ENCODE measurements around the gene CPLX4. TPM values are rescaled to one million over a fixed set of nuclear protein-coding genes. Genes with fewer than 3 reads are reported as not detected.

CPLX4 gene
- polyA plus RNA-seq, 1 donor (not counting 4 experiments of a cell fraction or from before 2014, with no cell fraction given), result not detected

DNA sequence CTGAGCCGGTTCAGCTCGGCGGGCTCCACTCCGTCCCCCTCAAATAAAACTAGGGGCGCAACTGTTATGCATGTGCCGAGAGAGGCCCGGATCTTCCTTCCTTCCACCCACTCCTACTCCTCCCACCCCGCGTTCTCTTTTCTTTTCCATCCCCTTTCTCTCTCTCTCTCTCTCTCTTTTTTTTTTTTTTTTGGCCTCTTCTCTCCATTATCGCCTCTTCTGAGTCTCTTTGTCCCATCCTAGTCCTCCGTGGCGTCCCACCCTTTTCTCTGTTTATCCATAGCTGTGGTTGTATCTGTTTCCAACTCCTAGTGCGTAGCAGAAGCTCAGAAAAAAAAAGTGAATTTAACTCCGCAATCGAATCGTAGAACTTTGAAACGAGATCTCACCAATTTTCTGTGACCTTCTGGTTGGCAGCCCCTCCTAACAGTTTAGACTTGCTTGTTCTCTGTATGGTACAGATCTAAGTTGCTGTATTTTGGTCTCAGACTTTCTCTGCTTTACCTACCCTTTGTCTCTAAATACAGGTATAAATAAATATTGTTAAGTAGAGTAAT lies 48.8 kb downstream of the CPLX4 start:
- DNase-seq (ENCODE audit: low read depth, low spot score) (no peak), FAIRE-seq (no peak)
- H2AFZ ChIP-seq (ENCODE audit: control insufficient read depth, low read length), result no peak overlapping the region
- no peaks in the 10 kb centered on the region for H3K79me2 ChIP-seq (ENCODE audit: control insufficient read depth, insufficient read depth, low read length)
- peaks cover 2% of the 10 kb centered on the region for H3K9me1 ChIP-seq (ENCODE audit: control insufficient read depth, extremely low read depth, insufficient read depth, low read length)
- H3K4me3 ChIP-seq (ENCODE audit: control insufficient read depth in 2 of 3, extremely low read depth in 1 of 3, insufficient read depth in 2 of 3, low read depth in 1 of 3, low read length in 3 of 3), result no peak overlapping the region
- H3K4me2 ChIP-seq (ENCODE audit: control insufficient read depth, extremely low read depth, insufficient read depth, low read depth, low read length), result peak overlapping the region; percentile 30
- dilution Hi-C loops (cut with MboI; ENCODE audit: extremely low pct_ligation_motif_present, low sequenced_read_pairs), result no loop called here
- TF ChIP-seq EZH2 (IDR thresholded peaks at IDR 0.05; ENCODE audit: low read length), result peak; percentile 86
- TF ChIP-seq, protein P1, sequence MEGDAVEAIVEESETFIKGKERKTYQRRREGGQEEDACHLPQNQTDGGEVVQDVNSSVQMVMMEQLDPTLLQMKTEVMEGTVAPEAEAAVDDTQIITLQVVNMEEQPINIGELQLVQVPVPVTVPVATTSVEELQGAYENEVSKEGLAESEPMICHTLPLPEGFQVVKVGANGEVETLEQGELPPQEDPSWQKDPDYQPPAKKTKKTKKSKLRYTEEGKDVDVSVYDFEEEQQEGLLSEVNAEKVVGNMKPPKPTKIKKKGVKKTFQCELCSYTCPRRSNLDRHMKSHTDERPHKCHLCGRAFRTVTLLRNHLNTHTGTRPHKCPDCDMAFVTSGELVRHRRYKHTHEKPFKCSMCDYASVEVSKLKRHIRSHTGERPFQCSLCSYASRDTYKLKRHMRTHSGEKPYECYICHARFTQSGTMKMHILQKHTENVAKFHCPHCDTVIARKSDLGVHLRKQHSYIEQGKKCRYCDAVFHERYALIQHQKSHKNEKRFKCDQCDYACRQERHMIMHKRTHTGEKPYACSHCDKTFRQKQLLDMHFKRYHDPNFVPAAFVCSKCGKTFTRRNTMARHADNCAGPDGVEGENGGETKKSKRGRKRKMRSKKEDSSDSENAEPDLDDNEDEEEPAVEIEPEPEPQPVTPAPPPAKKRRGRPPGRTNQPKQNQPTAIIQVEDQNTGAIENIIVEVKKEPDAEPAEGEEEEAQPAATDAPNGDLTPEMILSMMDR (optimal IDR thresholded peaks at IDR 0.05 in 1 of 3, IDR thresholded peaks at IDR 0.05 in 1 of 3, conservative IDR thresholded peaks at IDR 0.05 in 1 of 3; ENCODE audit: extremely low read depth in 1 of 3, insufficient read depth in 2 of 3, low read length in 3 of 3), result no peak
- H3K27ac ChIP-seq (ENCODE audit: control insufficient read depth, insufficient read depth, low read length), result no peak overlapping the region
- peaks cover 99% of the 10 kb centered on the region for H3K27me3 ChIP-seq (ENCODE audit: control insufficient read depth, extremely low read depth, insufficient read depth, low read length)
- no peaks in the 10 kb centered on the region for H3K36me3 ChIP-seq (ENCODE audit: control insufficient read depth in 2 of 2, extremely low read depth in 1 of 2, insufficient read depth in 2 of 2, low read length in 2 of 2)
- H3K4me1 ChIP-seq (ENCODE audit: control insufficient read depth, extremely low read depth, insufficient read depth, low read length), result peaks cover 6% of the 10 kb centered on the region
- H3K9me3 ChIP-seq (ENCODE audit: control insufficient read depth, low read depth, low read length), result no peaks in the 10 kb centered on the region
- H4K20me1 ChIP-seq (ENCODE audit: control insufficient read depth, extremely low read depth, insufficient read depth, low read length), result peaks cover 5% of the 10 kb centered on the region
- no peak overlapping the region for H3K9ac ChIP-seq (ENCODE audit: control insufficient read depth, extremely low read depth, insufficient read depth, low read length)

DNA sequence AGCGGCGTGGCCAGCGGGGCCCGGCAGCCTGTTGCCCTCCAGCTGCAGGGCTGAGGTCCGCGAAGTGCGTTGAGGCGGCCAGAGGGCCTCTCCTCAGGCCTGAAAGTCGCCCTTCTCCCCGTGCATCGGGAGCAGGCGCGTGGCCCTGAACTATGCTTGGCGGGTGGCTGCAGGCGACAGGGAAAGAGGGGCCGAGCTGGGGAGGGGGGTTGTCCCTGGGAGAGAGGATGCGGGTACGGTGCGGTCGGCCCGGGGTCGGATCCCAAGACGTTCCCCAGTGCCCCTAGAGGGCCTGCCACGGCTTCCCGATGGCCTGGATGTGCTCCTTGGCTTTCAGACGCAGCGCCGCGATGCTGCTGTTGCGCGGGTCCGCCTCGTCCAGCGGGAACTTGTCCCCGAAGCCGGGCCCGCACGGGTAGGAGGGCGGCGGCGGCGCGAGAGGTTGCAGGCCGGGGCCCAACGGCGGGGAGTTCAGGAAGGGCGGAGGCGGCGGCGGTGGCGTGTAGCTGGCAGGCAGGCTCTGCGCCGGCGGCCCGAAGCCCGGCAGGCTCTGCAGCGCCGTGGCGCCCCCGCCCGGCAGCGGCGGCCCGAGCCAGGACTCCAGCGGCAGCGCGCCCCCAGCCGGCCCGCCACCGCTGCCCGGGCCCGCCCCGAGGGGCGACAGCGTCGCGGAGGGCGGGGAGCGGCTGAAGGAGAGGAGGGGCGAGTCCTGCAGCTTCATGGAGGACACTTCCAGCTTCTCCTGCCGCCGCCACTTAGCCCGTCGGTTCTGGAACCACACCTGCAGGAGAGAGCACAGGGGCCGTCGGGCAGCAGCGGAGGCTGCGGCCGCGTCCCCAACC lies 49.5 kb downstream of the CPLX4 start:
- H3K4me1 ChIP-seq (ENCODE audit: control insufficient read depth, extremely low read depth, insufficient read depth, low read length), result peaks cover 8% of the 10 kb centered on the region
- H3K27ac ChIP-seq (ENCODE audit: control insufficient read depth, insufficient read depth, low read length), result no peak overlapping the region
- dilution Hi-C loops (cut with MboI; ENCODE audit: extremely low pct_ligation_motif_present, low sequenced_read_pairs), result no loop called here
- no peak overlapping the region for H2AFZ ChIP-seq (ENCODE audit: control insufficient read depth, low read length)
- DNase-seq (ENCODE audit: low read depth, low spot score) (no peak), FAIRE-seq (no peak)
- H4K20me1 ChIP-seq (ENCODE audit: control insufficient read depth, extremely low read depth, insufficient read depth, low read length), result peaks cover 5% of the 10 kb centered on the region
- peak overlapping the region; percentile 30 for H3K4me2 ChIP-seq (ENCODE audit: control insufficient read depth, extremely low read depth, insufficient read depth, low read depth, low read length)
- H3K27me3 ChIP-seq (ENCODE audit: control insufficient read depth, extremely low read depth, insufficient read depth, low read length), result peaks cover 99% of the 10 kb centered on the region
- H3K9me3 ChIP-seq (ENCODE audit: control insufficient read depth, low read depth, low read length), result no peaks in the 10 kb centered on the region
- TF ChIP-seq, protein P1 (optimal IDR thresholded peaks at IDR 0.05 in 1 of 3, IDR thresholded peaks at IDR 0.05 in 1 of 3, conservative IDR thresholded peaks at IDR 0.05 in 1 of 3; ENCODE audit: extremely low read depth in 1 of 3, insufficient read depth in 2 of 3, low read length in 3 of 3), result peak in 2 of 3 experiments; percentile 15 to 60
- TF ChIP-seq EZH2 (IDR thresholded peaks at IDR 0.05; ENCODE audit: low read length), result peak; percentile 6
- H3K79me2 ChIP-seq (ENCODE audit: control insufficient read depth, insufficient read depth, low read length), result no peaks in the 10 kb centered on the region
- H3K4me3 ChIP-seq (ENCODE audit: control insufficient read depth in 2 of 3, extremely low read depth in 1 of 3, insufficient read depth in 2 of 3, low read depth in 1 of 3, low read length in 3 of 3), result peak overlapping the region in 1 of 3 experiments; percentile 20
- peaks cover 2% of the 10 kb centered on the region for H3K9me1 ChIP-seq (ENCODE audit: control insufficient read depth, extremely low read depth, insufficient read depth, low read length)
- H3K36me3 ChIP-seq (ENCODE audit: control insufficient read depth in 2 of 2, extremely low read depth in 1 of 2, insufficient read depth in 2 of 2, low read length in 2 of 2), result no peaks in the 10 kb centered on the region
- H3K9ac ChIP-seq (ENCODE audit: control insufficient read depth, extremely low read depth, insufficient read depth, low read length), result no peak overlapping the region

Measured in keratinocyte (primary cell).